D721Med (cell line): Measurements from ENCODE around the gene ALDH16A1.

Experiments
- DNase-seq: peaks from one replicate; pipeline ENCODE4 v3.0.0; 2011; ENCODE audit warnings: low spot score; ENCODE audit not compliant: insufficient read length
- FAIRE-seq: peaks from 2 replicates; lab custom pipeline; 2011; peaks lifted over from hg19 to GRCh38; lab: Jason Lieb, UNC
- CTCF ChIP-seq: IDR thresholded peaks from 2 replicates; pipeline ENCODE4 v1.5.1; 2012; ENCODE audit warnings: mild to moderate bottlenecking, control low read depth; ENCODE audit not compliant: insufficient read depth; ENCODE audit errors: missing control alignments

The ALDH16A1 gene

GRCh38 chr19:49423985-49424303 lies 29.1 kb upstream of the ALDH16A1 start:
- TF ChIP-seq CTCF, result no peak
- FAIRE-seq (no peak), DNase-seq (no peak)

- FAIRE-seq, result no peak
- no peak for TF ChIP-seq CTCF
Observed at GRCh38 chr19:49425178-49425577, 27.8 kb upstream of the ALDH16A1 start, which contains the start of gene GFY. Gene GFY, plus strand, starts transcription at chr19:49425388. Its CDS starts 1,043 bp downstream, at chr19:49426431.

GRCh38 chr19:49425922-49426592 lies 27.0 kb upstream of the ALDH16A1 start:
- FAIRE-seq (no peak), DNase-seq (no peak)
- no peak for TF ChIP-seq CTCF

More at GRCh38 chr19:49425178-49425577, 27.8 kb upstream of the ALDH16A1 start, which contains the start of gene GFY:
- no peak for DNase-seq

GRCh38 chr19:49427339-49427738 lies 25.7 kb upstream of the ALDH16A1 start:
- FAIRE-seq (no peak), DNase-seq (no peak)
- TF ChIP-seq CTCF, result no peak

- DNase-seq (no peak), FAIRE-seq (no peak)
- no peak for TF ChIP-seq CTCF
Observed at GRCh38 chr19:49427855-49428546, 25.0 kb upstream of the ALDH16A1 start.

GRCh38 chr19:49428547-49429451 lies 24.2 kb upstream of the ALDH16A1 start:
- no peak for TF ChIP-seq CTCF
- no peak for FAIRE-seq

More at GRCh38 chr19:49428547-49429451, 24.2 kb upstream of the ALDH16A1 start:
- no peak for DNase-seq
